GM19452 (cell line): ENCODE data around the gene OSBPL3.
"Not testable (repeated sequence)": the region's sequence is repeated elsewhere in the genome, so short reads cannot be mapped to it uniquely, and the experiment has no call there.

ENCODE experiments used
- ATAC-seq: cut with Tn5 transposase; IDR thresholded peaks from one replicate; pipeline ENCODE4 v1.9.1; 2021; ENCODE audit not compliant: unreplicated experiment

Gene OSBPL3

GRCh38 chr7:24812305-24812945, 167.6 kb downstream of the OSBPL3 start:
- no peak for ATAC-seq

- no peak for ATAC-seq
Observed at GRCh38 chr7:24808518-24808917, 171.5 kb downstream of the OSBPL3 start.

DNA sequence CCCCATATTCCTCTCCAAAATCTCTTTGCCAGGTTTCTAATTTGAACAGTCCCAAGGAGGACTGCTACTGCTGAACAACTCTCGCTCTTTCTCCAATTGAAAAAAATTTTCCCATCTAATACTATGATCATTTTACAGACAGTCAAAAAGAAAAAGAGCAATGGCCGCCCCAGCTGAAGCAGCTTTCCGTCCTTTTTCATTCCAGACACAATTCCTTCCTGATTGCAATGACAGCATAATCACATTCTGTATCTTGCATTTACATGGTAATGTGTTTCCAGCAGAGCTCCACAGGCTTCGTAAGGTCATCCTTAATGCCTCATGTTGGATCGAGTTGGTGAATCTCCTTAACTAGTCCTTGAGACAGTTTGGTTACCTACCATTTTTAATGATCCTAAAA, 177.7 kb downstream of the OSBPL3 start:
- no peak for ATAC-seq

DNA sequence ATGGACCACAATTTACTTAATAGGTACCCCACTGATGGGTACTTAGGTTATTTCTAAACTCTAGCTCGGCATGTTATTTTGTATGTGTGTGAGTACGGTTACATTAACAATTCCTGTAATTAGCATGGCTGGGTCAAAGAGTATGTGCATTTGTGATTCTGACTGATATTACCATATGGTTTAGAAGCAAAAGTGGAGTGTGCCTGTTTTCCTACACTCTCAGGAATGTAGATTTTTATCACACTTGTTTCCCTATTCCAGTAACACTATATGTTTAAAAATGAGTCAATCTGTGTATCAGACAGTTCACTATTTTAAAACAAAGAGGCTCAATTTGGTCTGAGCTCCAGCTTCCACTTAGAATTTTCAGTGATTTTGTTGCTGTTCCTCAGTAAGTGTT, 178.1 kb downstream of the OSBPL3 start:
- ATAC-seq = no peak

- no peak for ATAC-seq
Observed at GRCh38 chr7:24800667-24801066, 179.3 kb downstream of the OSBPL3 start.

DNA sequence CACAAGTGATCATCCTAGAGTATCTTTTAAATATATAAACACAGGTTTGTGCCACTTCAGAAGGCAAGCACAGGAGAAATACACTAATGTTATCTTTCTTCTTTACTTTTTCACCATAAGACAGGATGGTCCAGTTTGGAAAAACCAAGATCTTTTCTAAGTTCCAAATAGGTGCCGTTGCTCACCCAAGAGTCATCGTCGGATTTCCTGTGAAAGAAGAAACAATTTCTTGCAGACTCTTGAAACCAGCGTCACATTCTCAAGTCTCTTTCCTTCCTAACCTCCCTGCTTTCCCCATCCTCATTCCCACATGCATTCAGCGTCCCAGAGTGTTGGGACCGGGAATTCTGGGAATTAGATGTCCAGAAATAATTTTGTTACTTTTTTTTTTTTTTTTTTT, 179.9 kb downstream of the OSBPL3 start:
- ATAC-seq = no peak

DNA sequence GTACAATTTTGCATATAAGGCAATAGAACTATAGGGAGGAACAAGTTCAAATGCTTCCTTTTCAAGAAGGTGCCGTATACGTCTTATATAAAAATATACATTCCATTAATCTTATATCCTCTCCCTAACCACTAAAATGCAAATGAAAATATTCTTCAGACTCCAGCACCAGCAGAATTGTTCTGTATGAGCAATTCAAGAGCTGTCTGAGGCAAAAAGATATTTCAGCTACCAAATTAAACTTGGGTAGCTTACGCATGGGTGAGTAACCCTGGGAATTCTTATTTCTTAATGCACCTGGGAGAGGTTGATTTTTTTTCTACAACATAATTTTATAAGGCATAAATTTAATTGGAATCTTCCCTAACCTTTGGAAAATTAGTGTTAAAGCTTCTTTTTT, 180.5 kb downstream of the OSBPL3 start:
- ATAC-seq = no peak

- ATAC-seq = no peak
Observed at GRCh38 chr7:24798261-24798660, 181.7 kb downstream of the OSBPL3 start.

GRCh38 chr7:24797270-24797669, 182.7 kb downstream of the OSBPL3 start:
- no peak for ATAC-seq

GRCh38 chr7:24795407-24795767, 184.6 kb downstream of the OSBPL3 start:
- no peak for ATAC-seq

GRCh38 chr7:24794751-24795406, 185.1 kb downstream of the OSBPL3 start:
- not testable (repeated sequence) for ATAC-seq

- no peak for ATAC-seq
Observed at GRCh38 chr7:24793982-24794648, 185.9 kb downstream of the OSBPL3 start.

DNA sequence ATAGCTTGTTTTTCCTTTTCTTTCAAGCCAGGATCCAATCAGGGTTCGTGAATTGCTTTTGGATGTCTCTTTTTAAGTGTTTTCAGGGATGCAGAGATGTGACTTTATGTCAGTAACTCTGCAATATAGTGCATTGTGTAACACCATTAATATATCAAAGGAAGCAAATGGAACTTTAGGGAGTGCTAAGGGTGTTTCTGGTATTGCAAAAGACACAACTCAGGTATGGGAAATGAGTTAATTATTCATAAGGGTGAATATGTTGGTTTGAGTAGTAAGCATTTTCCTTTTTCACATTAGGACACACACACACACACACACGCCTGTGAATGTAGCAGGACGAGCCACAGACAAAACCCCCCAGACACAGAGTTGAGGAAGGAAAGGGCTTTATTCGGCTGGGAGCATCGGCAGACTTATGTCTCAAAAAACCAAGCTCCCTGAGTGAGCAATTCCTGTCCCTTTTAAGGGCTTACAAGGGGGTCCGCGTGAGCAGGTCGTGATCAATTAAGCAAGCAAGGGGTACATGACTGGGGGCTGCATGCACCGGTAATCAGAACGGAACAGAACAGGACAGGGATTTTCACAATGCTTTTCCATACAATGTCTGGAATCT, 190.9 kb downstream of the OSBPL3 start:
- no peak for ATAC-seq

- ATAC-seq = no peak
Observed at GRCh38 chr7:24788075-24788474, 191.9 kb downstream of the OSBPL3 start.

DNA sequence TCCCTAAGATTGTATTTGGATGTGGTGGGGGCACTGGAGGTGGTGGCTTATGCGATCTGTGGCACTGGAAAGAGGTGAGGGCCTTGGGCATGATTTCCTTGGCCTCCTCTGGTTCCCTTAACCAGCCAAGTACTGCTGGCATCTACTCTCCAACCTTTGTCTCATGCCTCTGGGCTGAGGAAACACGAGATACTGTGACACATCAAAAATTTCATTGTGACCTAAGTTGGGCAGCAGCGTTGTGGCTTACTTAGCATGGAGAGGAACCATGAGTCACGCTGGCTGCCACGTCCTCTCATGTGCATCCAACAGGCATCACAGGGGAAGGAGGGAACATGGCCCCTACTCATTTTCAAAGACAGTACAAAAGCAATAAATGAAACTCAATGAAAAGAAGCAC, 193.0 kb downstream of the OSBPL3 start:
- ATAC-seq = no peak

- ATAC-seq = no peak
Observed at GRCh38 chr7:24786306-24786705, 193.7 kb downstream of the OSBPL3 start.

DNA sequence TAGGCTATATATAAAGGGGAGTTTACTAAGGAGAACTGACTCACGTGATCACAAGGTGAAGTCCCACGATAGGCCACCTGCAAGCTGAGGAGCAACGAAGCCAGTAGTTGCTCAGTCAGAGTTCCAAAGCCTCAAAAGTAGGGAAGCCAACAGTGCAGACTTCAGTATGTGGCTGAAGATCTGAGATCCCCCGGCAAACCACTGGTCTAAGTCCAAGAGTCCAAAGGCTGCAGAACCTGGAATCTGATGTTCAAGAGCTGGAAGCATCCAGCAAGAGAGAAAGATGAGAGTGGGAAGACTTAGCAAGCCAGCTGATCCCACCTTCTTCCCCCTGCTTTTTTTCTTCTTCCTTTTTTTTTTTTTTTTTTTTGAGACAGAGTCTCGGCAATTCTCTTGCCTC, 195.7 kb downstream of the OSBPL3 start:
- ATAC-seq = no peak

DNA sequence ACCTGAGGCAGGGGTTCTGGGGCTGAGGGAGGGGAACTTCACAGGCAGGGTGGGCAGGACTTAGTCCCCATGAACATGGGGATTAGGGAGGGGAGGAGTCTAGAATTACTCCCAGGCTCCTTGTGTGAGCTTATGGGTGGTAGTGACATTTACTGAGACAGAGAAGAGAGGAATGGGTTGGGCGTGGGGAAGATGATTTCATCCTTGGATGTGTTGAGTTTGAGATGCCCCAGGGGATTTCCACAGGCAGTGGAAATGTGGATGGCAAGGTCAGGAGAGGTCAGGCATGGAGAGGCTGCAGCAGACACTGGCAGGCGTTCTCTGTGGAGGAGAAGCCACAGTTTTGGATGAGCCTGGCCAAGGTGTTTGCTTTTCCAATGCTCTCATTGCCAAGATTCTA, 196.3 kb downstream of the OSBPL3 start:
- ATAC-seq = no peak

DNA sequence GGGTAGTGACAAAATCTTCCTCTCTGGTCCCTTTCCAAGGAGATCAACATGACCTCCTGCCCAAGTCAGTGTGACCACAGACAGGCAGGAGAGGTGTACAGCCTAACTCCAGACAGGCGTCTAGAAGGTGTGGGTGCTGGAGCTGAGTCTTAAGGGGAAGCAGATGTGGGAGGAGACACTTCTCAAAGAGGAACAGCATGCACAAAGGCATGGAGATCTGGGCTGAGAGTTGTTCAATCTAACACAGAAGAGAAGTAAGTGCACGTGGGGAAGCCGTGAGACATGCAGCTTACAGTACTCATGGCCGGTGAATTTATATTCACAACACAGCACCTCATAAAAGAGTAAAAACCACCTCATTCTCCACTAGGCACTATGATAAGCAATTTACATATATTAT, 198.9 kb downstream of the OSBPL3 start:
- no peak for ATAC-seq

DNA sequence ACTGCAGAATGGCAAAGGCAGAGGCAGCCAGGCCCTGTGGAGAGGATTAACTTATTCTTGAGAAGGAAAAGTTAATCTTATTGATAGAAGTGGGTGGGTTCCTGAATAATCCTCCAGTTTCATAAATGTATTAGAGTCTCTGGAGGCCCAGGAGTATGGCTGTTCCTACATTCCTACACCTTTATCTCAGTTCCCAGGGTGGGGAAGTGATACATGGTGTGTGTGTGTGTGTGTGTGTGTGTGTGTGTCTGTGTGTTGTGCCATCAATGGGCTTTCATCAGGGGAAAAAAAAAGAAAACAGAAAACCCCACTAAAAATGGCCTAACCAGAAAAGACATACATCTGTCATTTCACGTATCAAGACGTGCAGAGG, 200.7 kb downstream of the OSBPL3 start:
- no peak for ATAC-seq

DNA sequence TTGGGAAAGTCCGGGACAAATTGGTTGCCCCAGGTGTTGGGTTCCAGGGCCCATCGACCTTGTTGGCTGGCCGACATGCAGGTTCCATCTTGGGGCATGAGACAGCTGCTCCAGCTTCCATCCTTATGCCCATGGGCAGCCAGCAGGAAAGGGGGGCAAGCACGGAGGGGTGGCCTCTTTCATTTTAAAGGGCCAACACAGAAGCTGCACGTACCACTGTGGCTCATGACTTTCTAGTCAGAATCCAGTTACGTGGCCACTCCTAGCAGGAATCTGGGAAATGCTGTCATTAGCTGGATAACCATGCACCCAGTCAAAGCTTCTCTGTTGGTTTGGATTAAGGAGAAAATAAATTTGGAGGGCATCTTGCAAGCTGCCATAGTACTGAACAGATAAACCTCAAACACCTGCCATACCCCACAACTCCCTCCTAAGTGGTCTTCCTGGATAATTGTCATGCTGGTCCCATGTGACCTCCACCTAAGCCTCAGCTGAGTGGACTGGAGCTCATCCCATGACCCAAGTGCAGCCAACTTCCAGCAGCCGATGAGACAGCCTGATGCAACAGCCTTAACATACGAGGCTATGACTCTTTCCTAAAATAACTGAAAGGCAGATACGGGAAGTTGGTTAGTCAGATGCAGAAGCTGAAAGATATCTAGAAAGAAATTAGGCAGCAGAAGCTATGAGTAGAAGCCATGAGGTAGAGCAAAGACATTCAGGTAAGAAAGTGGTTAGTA, 201.3 kb downstream of the OSBPL3 start:
- no peak for ATAC-seq
